ENCODE results near the gene NAA16. TPM values are rescaled to one million over a fixed set of nuclear protein-coding genes. Genes with fewer than 3 reads are reported as not detected.

Gene NAA16
- total and polyA plus RNA-seq, 2 of the 4 experiments (the other 2 are of a cell fraction): 6.6 to 8.8 TPM

- TF ChIP-seq ELK1 (IDR thresholded peaks at IDR 0.05; ENCODE audit: borderline replicate concordance, low read depth, low read length) (no peak), CHD1 (IDR thresholded peaks at IDR 0.05; ENCODE audit: low read depth, low read length) (no peak), POLR2A (IDR thresholded peaks at IDR 0.05; ENCODE audit: low read depth, low read length) (no peak)
Observed at GRCh38 chr13:41267106-41267505, 44.0 kb upstream of the NAA16 start (continued).

GRCh38 chr13:41268764-41269163, 42.3 kb upstream of the NAA16 start:
- Histone ChIP-seq H3K4me3 (ENCODE audit: insufficient read depth, low read depth, low read length) (no peak overlapping the region), H4K91ac (ENCODE audit: insufficient read depth, low read depth, low read length) (no peak overlapping the region), H4K8ac (ENCODE audit: low read depth in 2 of 2, low read length in 2 of 2) (no peak overlapping the region), H3K27ac (ENCODE audit: insufficient read depth, low read length) (no peak overlapping the region), H2BK5ac (ENCODE audit: low read depth, low read length, poor library complexity, severe bottlenecking) (no peak overlapping the region), H3K9me1 (ENCODE audit: insufficient read depth, low read length) (no peaks in the 10 kb centered on the region), H2BK120ac (ENCODE audit: low read depth, low read length) (no peak overlapping the region), H3K4me1 (ENCODE audit: control insufficient read depth, insufficient read depth, low read length) (no peaks in the 10 kb centered on the region), H3K14ac (replicated peaks; ENCODE audit: low read depth, low read length) (no peak overlapping the region), H4K5ac (ENCODE audit: low read depth, low read length) (no peak overlapping the region), H2BK20ac (ENCODE audit: low read depth, low read length) (no peak overlapping the region), H3K27me3 (ENCODE audit: control insufficient read depth, insufficient read depth, low read length) (no peaks in the 10 kb centered on the region), H2AFZ (replicated peaks; ENCODE audit: low read length, poor library complexity) (no peak overlapping the region), H3K4me2 (ENCODE audit: low read depth, low read length) (no peak overlapping the region), H3K9me3 (ENCODE audit: control insufficient read depth, insufficient read depth, low read length) (peaks cover 10% of the 10 kb centered on the region), H3K56ac (ENCODE audit: extremely low read depth, insufficient read depth, low read length) (no peak overlapping the region), H3K18ac (ENCODE audit: low read depth, low read length) (no peak overlapping the region), H3K4ac (ENCODE audit: low read depth, low read length) (no peak overlapping the region), H2AK5ac (ENCODE audit: low read depth, low read length) (no peak overlapping the region), H3K79me1 (ENCODE audit: low read depth in 1 of 2, low read length in 2 of 2) (no peaks in the 10 kb centered on the region), H3K36me3 (ENCODE audit: control insufficient read depth, insufficient read depth, low read length) (no peaks in the 10 kb centered on the region), H2AK9ac (replicated peaks; ENCODE audit: low read depth, low read length, poor library complexity) (no peak overlapping the region), H2BK15ac (ENCODE audit: low read depth, low read length) (no peak overlapping the region), H3K9ac (ENCODE audit: low read depth, low read length) (no peak overlapping the region), H4K20me1 (ENCODE audit: insufficient read depth, low read length) (no peaks in the 10 kb centered on the region), H3K23ac (ENCODE audit: low read depth, low read length) (no peak overlapping the region)
- dilution Hi-C loops (cut with HindIII; ENCODE audit: low sequenced_read_pairs, unreplicated experiment) (no loop called here), intact Hi-C loops (cut with micrococcal nuclease) (no loop called here), in situ Hi-C loops (cut with MboI; ENCODE audit: low sequenced_read_pairs) (no loop called here)
- TF ChIP-seq MAFK (IDR thresholded peaks at IDR 0.05; ENCODE audit: low read depth, low read length) (no peak), MXI1 (IDR thresholded peaks at IDR 0.05; ENCODE audit: borderline replicate concordance, low read depth, low read length) (no peak), RAD21 (IDR thresholded peaks at IDR 0.05; ENCODE audit: low read length) (no peak), CEBPB (IDR thresholded peaks at IDR 0.05; ENCODE audit: low read depth, low read length) (no peak), RFX5 (IDR thresholded peaks at IDR 0.05; ENCODE audit: low read depth, low read length) (no peak), NFE2L2 (IDR thresholded peaks at IDR 0.05; ENCODE audit: low read depth, low read length) (no peak), CTCF (conservative IDR thresholded peaks at IDR 0.05; ENCODE audit: low read depth, low read length) (no peak), FOS (IDR thresholded peaks at IDR 0.05; ENCODE audit: low read depth, low read length) (no peak)
- no peak for ATAC-seq (ENCODE audit: low read depth)
- no TSS peak for BruUV-seq (replicated peaks)
- CTCF ChIA-PET: no interaction called here
- no CpG with 5 or more reads among the region's 1 CpG for WGBS, 2 experiments (ENCODE audit: extremely low coverage in 2 of 2, insufficient read length in 1 of 2)
- POLR2A ChIA-PET (ENCODE audit: unreplicated experiment): no interaction called here
- peak; percentile 28 for DNase-seq

Data from IMR-90 (cell line).